Keratinocyte (primary cell): ENCODE measurements around the gene SPON1. TPM values are rescaled to one million over a fixed set of nuclear protein-coding genes. Genes with fewer than 3 reads are reported as not detected.
"Not testable (repeated sequence)": the region's sequence is repeated elsewhere in the genome, so short reads cannot be mapped to it uniquely, and the experiment has no call there.

Experiments
- DNase-seq: peaks from one replicate; pipeline ENCODE4 v3.0.0-alpha.2; 2011; ENCODE audit warnings: low read depth, missing footprints, low spot score
- FAIRE-seq: peaks from 2 replicates; lab custom pipeline; 2011; peaks lifted over from hg19 to GRCh38; lab: Jason Lieb, UNC
- H2AFZ ChIP-seq: 2 replicates; pipeline ENCODE4 v1.6.0; 2012; ENCODE audit warnings: low read length, control low read depth, inconsistent platforms; ENCODE audit not compliant: control insufficient read depth
- H3K27ac ChIP-seq: 2 replicates; pipeline ENCODE4 v1.5.1; 2011; ENCODE audit warnings: low read length; ENCODE audit not compliant: control insufficient read depth, insufficient read depth
- H3K27me3 ChIP-seq: 3 replicates; pipeline ENCODE4 v1.6.0; 2011; ENCODE audit warnings: low read length; ENCODE audit not compliant: control insufficient read depth, insufficient read depth; ENCODE audit errors: extremely low read depth
- H3K36me3 ChIP-seq, 2 experiments: 2 replicates in 1 of 2; 3 replicates in 1 of 2; pipeline ENCODE4 v1.5.1; 2011; ENCODE audit warnings: low read length in 2 of 2, mild to moderate bottlenecking in 1 of 2; ENCODE audit not compliant: control insufficient read depth in 2 of 2, insufficient read depth in 2 of 2; ENCODE audit errors: extremely low read depth in 1 of 2
- H3K4me1 ChIP-seq: 3 replicates; pipeline ENCODE4 v1.5.1; 2011; ENCODE audit warnings: low read length; ENCODE audit not compliant: control insufficient read depth, insufficient read depth; ENCODE audit errors: extremely low read depth
- H3K4me2 ChIP-seq: 3 replicates; pipeline ENCODE4 v1.6.0; 2011; ENCODE audit warnings: low read depth, low read length; ENCODE audit not compliant: control insufficient read depth, insufficient read depth; ENCODE audit errors: extremely low read depth
- H3K4me3 ChIP-seq, 3 experiments: fragments of 200-600 bp in 1 of 3; sonication (generic) in 1 of 3; 2 replicates in 2 of 3; 3 replicates in 1 of 3; pipeline ENCODE4 v1.5.1; 2011 to 2016; ENCODE audit warnings: low read length in 3 of 3, mild to moderate bottlenecking in 3 of 3, control low read depth in 2 of 3, inconsistent platforms in 1 of 3, low read depth in 1 of 3, mixed read lengths in 1 of 3, mixed run types in 1 of 3, moderate library complexity in 1 of 3; ENCODE audit not compliant: control insufficient read depth in 2 of 3, insufficient read depth in 2 of 3; ENCODE audit errors: extremely low read depth in 1 of 3
- H3K79me2 ChIP-seq: 2 replicates; pipeline ENCODE4 v1.6.0; 2012; ENCODE audit warnings: low read length; ENCODE audit not compliant: control insufficient read depth, insufficient read depth
- H3K9ac ChIP-seq: 3 replicates; pipeline ENCODE4 v1.6.0; 2011; ENCODE audit warnings: low read length; ENCODE audit not compliant: control insufficient read depth, insufficient read depth; ENCODE audit errors: extremely low read depth
- H3K9me1 ChIP-seq: 3 replicates; pipeline ENCODE4 v1.6.0; 2011; ENCODE audit warnings: low read length; ENCODE audit not compliant: control insufficient read depth, insufficient read depth; ENCODE audit errors: extremely low read depth
- H3K9me3 ChIP-seq: 2 replicates; pipeline ENCODE4 v1.5.1; 2012; ENCODE audit warnings: low read depth, low read length; ENCODE audit not compliant: control insufficient read depth
- H4K20me1 ChIP-seq: 3 replicates; pipeline ENCODE4 v1.6.0; 2011; ENCODE audit warnings: low read length; ENCODE audit not compliant: control insufficient read depth, insufficient read depth; ENCODE audit errors: extremely low read depth
- CTCF ChIP-seq, 3 experiments: IDR thresholded peaks in 1 of 3; conservative IDR thresholded peaks in 1 of 3; optimal IDR thresholded peaks in 1 of 3; 2 replicates in 2 of 3; 3 replicates in 1 of 3; pipeline versions ENCODE3 to v1.5.1; 2011; ENCODE audit warnings: low read length in 3 of 3, mild to moderate bottlenecking in 3 of 3, moderate library complexity in 2 of 3, control low read depth in 1 of 3, inconsistent platforms in 1 of 3; ENCODE audit not compliant: insufficient read depth in 2 of 3; ENCODE audit errors: extremely low read depth in 1 of 3
- EZH2 ChIP-seq: IDR thresholded peaks from one replicate; pipeline ENCODE4 v1.6.1; 2012; ENCODE audit warnings: inconsistent platforms, mild to moderate bottlenecking, low read length, moderate library complexity
- dilution Hi-C: fragments of 300-500 bp; cut with MboI; formaldehyde crosslinking; loops from one replicate; pipeline ENCODE4 v1.7.0; 2020; ENCODE audit warnings: low sequenced_read_pairs; ENCODE audit not compliant: extremely low pct_ligation_motif_present
- polyA plus RNA-seq, 5 experiments: library from polyadenylated mRNA; depleted of rRNA in 3 of 5; stranded (reverse) in 3 of 5; stranded (forward) in 1 of 5; unstranded in 1 of 5; fragments of >200 nt; gene quantifications; 1 replicate in 1 of 5; 2 replicates in 3 of 5; 3 replicates in 1 of 5; pipeline versions ENCODE4 v1.2.1 to v1.2.3, GENCODE V29; 2011 to 2012; ENCODE audit warnings: missing spikeins in 2 of 5, low read depth in 1 of 5, low replicate concordance in 1 of 5

The SPON1 gene
- polyA plus RNA-seq, 1 donor (not counting 4 experiments of a cell fraction or from before 2014, with no cell fraction given) = not detected

GRCh38 chr11:13931356-13931755, 31.2 kb upstream of the SPON1 start:
- H3K27ac ChIP-seq = no peak overlapping the region
- H3K79me2 ChIP-seq = no peaks in the 10 kb centered on the region
- H3K4me2 ChIP-seq = no peak overlapping the region
- no peaks in the 10 kb centered on the region for H3K9me3 ChIP-seq
- H4K20me1 ChIP-seq = no peaks in the 10 kb centered on the region
- dilution Hi-C loops = no loop called here
- H3K4me3 ChIP-seq = no peak overlapping the region
- H3K27me3 ChIP-seq = no peaks in the 10 kb centered on the region
- H2AFZ ChIP-seq = no peak overlapping the region
- FAIRE-seq = no peak
- H3K9ac ChIP-seq = no peak overlapping the region
- DNase-seq = no peak
- H3K4me1 ChIP-seq = peaks cover 8% of the 10 kb centered on the region
- no peaks in the 10 kb centered on the region for H3K9me1 ChIP-seq
- H3K36me3 ChIP-seq = no peaks in the 10 kb centered on the region
- TF ChIP-seq CTCF (optimal IDR thresholded peaks at IDR 0.05 in 1 of 3, IDR thresholded peaks at IDR 0.05 in 1 of 3, conservative IDR thresholded peaks at IDR 0.05 in 1 of 3; ENCODE audit: extremely low read depth in 1 of 3, insufficient read depth in 2 of 3, low read length in 3 of 3) (no peak), EZH2 (no peak)

GRCh38 chr11:13937154-13937553, 25.4 kb upstream of the SPON1 start:
- dilution Hi-C loops, H3K9me1 ChIP-seq, H3K9ac ChIP-seq, H3K36me3 ChIP-seq, H2AFZ ChIP-seq, H4K20me1 ChIP-seq, H3K27me3 ChIP-seq, H3K4me2 ChIP-seq, H3K27ac ChIP-seq, H3K79me2 ChIP-seq, FAIRE-seq, DNase-seq, H3K9me3 ChIP-seq, H3K4me3 ChIP-seq: not testable (repeated sequence)
- peaks cover 16% of the 10 kb centered on the region for H3K4me1 ChIP-seq

GRCh38 chr11:13938829-13939228, 23.7 kb upstream of the SPON1 start:
- H3K79me2 ChIP-seq, H2AFZ ChIP-seq, H3K4me3 ChIP-seq, FAIRE-seq, H3K36me3 ChIP-seq, H3K27ac ChIP-seq, H3K9me1 ChIP-seq, H3K4me2 ChIP-seq, DNase-seq, H3K9me3 ChIP-seq, H3K27me3 ChIP-seq, H3K9ac ChIP-seq, H4K20me1 ChIP-seq, dilution Hi-C loops: not testable (repeated sequence)
- peaks cover 33% of the 10 kb centered on the region for H3K4me1 ChIP-seq
